GM19328 (cell line): ENCODE measurements around the gene DPP6.
A peak's percentile ranks its signal among the peaks of the same experiment; 100 is the strongest.
"Not testable (repeated sequence)": the region's sequence is repeated elsewhere in the genome, so short reads cannot be mapped to it uniquely, and the experiment has no call there.

Experiments used
- ATAC-seq: cut with Tn5 transposase; IDR thresholded peaks from one replicate; pipeline ENCODE4 v1.9.1; 2021; ENCODE audit warnings: mild to moderate bottlenecking, moderate library complexity; ENCODE audit not compliant: unreplicated experiment

DPP6 gene

DNA sequence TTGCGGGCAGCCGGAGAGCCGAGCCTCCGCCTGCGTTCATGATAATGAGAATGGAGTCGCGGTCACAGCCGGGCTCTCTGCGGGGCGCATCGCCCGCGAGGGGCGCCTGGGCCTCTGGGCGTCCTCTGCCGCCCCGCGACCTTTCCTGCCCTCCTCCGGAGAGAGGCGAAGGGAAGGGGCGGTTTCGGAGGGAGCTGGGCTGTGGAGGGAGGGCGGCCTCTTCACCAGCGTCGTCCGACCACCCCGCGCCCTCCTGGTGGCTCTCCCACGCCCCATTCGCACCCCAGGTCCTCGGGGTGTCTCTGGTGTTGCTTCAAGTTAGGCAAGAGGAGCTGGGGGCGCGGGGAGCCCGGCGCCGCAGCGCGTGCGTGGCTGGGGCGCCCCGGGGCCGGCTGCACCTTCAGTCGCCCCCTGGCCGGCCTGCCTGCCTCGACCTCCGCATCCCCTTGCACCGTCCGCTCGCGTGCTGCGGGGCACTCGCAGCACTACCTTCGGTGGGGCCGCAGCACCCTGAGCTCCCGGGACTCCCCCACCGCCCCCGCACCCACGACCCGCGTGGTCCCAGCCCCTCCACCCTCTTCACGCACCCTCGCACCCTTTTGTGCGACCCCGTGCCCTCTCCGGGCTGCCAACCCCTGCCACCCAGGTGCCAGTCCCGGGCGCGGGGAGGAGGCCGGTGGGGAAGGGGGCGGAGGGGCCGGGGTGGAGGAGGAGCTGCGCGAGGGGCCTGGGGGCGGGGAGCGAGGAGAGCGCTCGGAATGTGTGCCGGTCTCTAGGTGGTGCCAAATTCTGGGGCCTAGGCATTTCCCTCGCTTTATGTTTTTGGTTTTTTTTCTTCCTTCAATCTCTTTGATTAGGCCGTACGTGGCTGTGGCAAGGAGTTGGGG, at the start of gene DPP6:
Gene DPP6 (plus strand): TSS at position 756 of the 887 bp plus-strand sequence.
- not testable (repeated sequence) for ATAC-seq

DNA sequence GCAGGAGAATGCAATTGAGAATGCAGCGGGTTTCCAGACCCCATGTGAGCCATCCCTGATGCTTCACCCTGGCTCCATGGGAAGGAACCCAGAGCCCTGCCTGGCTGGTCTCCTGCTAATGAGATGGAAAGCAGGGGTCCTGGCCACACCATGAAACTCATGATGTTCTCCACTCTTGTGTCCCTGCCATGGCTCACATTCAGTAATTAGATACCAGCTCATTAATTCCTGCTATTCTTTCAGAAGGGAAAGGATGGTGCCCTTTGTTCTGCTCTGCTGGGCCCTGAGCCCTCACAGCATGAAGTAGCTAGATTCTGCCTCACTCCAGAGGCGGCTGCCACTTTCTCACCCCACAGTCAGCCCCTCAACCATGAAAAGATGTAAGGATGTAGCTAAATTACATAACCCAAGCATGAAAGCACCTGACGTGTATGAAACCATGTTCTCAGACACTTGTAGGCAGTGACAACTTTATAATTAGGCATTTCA, 42.7 kb upstream of the DPP6 start:
- ATAC-seq, result not testable (repeated sequence)

DNA sequence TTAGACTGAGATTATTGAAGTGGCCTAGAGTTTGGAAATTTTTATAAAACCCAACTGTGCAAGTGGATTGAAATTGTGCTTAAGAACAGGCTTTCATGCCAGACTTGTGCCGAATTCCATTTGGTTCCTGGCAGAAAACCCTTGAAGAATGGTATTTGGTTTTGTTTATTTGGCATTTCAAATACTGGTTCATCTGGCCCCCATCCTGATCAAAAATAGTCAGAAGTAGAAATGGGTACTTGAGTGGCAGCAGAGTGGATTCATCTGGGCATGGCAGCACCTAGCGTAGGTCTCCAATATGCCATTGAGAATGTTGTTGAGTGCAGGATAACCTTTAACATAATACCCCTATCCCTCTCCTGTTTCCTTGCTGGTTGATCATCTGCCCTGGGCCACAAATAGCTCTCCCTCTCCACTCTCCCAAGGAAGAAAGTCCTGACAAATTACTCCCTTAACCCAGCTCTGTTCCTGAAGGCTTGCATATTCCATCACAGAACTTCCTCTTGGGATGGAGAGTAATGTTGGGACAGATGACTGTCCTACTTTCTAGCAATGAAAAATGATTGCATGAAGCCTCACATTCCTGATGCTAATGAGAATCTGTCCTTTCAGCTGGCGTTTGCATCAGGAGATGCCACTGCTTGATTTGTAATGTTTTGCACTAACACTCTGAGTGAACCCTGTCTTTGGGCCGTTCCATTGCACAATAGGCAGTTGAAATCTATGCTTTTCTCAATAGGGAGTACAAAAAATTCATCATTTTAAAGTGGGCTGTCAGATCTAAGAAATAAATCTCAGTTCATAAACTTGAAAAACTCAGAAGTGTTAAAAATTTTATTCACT, 41.3 kb upstream of the DPP6 start:
- not testable (repeated sequence) for ATAC-seq

DNA sequence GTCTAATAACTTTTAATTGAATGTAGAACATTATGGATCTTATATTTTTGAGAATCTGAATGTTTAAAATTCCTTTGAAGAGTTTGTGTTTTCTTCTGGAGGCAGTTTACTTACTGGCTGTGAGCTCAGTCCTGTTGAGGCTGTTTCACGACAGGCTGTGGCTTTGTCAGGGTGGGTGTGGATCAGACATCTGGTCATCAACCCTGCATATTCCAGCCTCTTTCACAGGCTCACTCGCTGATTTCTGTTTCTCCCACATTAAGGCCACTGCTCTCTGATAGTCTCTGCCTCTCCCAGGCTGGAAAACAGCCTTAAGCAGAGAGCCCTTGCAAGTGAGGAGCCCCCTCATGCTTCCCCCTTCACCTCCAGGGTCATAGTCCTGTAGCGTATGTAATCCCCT, 39.4 kb upstream of the DPP6 start:
- not testable (repeated sequence) for ATAC-seq

DNA sequence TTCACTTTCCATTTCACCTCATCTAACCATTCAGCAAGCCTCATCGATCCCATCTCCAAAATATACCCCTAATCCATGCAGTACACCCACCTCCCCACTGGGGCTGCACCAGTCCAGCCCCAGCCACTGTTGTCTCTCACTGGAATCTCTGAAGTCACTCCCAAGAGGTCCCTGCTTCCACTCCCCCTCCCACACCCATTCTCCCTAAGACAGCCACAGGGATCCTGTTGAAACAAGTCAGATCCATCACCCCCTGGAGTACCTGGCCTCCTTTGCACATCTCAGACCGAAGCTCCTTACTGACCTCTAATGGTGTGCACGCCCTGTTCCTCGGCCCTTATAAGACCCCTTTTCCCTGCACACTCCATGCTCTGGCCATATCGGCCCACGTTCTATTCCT, 36.6 kb upstream of the DPP6 start:
- ATAC-seq, result not testable (repeated sequence)

DNA sequence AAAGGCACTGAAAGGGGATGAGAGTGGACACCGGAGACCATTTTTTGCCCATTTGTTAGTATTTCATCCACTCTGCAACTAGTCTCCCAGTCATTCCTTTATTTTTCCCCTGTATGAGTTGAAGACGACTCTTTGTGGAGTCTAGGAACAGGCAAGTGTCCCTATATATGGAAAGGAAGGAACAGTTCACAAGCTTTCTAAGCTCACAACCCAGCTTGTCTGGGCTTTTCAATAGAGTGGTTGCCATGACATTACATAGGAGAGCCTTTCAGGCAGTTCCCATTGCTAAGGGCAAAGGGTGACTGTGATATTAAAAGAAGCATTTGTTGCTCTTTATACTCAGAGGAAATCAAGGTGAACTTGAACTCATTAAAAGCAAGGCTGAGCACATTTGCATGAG, 33.8 kb upstream of the DPP6 start:
- not testable (repeated sequence) for ATAC-seq

DNA sequence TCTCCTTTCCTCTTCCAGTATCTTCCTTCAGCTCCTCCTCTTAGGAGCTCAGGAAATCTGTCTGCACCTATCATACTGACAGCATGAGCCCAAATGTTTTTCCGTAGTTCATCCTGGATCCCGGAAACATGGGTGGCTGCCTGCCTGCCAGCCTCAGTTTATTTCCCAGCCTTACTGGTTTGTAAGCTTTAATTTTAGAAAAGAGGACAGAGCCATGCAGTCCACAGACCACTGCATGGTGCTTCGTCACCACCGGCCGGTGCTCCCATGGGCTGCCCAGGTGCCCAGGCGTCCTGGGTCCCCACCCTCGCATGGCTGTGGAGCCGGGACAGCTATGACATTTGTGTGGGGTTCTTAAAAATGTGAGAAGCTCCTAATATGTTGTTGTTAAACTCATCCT, 24.4 kb upstream of the DPP6 start:
- ATAC-seq, result not testable (repeated sequence)

DNA sequence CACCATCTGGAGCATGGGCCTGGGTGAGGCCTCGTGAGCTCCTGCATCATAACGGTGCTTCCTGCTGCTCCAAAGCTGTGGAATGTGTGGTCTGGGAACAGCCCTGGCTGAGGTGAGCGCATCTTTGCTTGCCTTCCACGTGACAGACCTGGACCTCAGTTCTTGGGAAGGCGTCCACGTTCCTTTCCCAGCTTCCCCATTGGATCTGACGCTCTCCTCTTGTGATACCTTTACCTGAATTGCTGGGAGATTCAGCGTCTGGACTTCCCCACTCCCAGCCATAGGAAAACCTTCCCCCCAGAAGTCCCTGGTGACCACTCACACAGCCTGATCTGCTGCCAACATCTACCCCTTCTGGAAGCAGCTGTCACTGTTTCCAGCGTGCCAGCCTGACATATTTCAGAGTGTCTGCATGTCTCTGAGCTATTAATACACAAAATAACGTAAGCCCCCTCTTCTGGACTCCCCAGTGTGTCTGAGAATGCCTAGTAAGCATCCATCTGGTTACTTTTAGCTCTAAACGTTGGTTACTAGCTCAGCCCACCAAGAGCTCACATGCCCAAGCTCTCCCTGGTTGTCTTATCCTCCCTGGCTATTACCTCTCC, 21.6 kb upstream of the DPP6 start:
- ATAC-seq, result not testable (repeated sequence)

DNA sequence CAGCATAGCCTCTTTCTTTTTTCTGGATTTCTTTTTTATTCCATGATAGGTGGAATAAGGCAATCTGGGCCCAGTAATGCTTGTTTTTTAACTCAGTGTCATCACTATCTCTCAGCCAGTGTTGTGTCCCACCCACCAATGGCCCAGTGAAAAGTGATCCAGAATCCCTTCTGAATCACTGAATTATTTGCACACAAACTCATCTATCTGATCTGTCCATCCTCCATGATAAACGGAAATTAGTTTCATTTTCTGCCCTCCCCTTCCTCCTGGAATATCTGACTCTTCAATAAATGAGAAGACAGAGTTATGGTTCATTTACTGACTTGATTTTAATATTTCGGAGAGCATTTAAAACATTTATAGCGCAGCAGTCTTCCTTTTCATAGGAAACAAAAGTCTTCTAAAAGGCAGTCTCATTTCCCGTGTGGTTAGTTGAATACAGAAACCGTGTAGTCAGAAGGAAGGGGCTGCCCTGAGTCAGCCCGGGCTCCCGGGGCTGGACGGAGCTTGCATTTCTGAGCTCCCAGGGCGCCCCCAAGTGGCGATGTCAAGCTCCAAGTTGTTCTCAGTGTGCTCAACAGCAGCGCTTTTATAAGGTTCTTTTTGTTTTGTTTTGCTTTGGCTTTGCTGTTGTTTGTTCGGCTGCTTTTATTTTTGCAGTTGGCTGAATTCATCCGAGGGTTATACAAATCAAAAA, 12.6 kb upstream of the DPP6 start:
- ATAC-seq, result peak; percentile 62

DNA sequence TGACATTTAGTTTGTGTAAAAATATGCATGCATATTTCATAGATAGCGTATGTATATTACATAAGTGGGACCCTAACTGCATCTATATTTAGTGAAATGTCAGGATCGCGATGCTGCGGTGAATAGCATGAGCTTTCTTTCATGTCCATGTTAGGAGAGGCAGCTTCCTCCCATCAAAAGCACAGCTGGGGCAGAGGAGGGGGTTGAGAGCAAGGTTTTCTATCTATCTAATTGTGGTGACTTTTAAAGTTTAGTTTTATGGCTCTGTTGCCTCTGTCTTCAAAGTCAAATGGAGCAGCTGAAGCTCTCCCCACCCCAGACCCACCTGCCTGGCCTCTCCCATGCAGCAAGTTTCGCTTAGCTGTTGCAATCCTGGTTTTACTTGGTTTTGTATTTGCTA, 1.8 kb upstream of the DPP6 start:
- not testable (repeated sequence) for ATAC-seq

DNA sequence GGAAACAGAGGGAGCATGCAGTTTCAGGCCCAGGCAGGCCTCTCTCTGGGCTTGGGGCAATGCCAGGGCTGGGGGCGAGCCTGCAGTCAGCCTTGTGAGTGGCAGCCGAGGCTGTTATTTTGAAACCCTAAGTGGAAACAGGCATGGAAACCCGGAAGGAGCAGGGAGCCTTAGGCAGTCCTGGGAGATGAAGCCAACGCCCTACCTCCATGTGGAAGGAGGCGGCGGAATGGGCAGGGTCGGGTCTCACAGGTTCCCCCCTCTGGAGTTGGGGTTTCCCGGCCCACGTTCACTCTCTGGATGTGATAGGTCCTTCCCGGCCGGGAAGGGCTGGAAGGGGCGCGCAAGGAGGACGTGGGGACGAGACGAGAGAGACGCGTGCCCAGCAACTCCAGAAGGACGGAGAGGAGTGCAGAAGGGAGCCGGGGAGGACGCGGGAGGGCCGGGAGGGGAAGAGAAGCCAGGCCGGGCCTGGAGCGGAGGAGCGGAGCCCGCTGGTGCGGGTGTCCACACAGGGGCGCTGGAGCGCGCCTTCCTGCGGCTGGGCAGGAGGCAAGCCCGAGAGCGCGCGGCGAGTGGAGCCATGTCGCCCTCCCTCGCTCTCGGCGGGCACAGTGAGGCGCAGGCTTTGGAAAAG, 1.1 kb upstream of the DPP6 start:
- not testable (repeated sequence) for ATAC-seq

DNA sequence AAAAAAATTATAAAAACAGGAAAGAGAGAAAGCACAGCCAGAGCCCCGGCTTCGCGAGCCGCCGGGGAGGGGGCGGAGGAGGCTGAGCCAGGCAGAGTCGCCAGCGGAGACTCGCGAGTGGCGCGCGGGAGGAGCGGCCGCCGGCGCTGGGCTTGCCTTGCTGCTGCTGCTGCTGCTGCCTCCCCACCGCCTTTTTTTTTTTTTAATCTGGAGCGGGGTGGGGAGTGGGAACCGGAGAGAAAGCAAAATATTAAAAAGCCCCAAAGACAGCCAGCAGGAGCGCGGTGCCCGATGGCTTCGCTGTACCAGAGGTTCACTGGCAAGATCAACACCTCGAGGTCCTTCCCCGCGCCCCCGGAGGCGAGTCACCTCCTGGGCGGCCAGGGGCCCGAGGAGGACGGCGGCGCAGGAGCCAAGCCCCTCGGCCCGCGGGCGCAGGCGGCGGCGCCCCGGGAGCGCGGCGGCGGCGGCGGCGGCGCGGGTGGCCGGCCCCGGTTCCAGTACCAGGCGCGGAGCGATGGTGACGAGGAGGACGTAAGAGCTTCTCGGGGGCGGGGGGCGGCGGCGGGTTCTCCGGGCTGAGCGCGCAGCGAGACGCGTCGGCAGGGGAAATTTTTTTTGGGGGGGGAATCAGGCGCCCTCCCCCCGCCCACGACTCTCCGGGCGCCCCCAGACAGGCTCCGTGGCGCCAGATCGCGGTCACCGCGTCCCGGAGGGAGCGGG, 493 bp downstream of the DPP6 start:
- ATAC-seq, result not testable (repeated sequence)

DNA sequence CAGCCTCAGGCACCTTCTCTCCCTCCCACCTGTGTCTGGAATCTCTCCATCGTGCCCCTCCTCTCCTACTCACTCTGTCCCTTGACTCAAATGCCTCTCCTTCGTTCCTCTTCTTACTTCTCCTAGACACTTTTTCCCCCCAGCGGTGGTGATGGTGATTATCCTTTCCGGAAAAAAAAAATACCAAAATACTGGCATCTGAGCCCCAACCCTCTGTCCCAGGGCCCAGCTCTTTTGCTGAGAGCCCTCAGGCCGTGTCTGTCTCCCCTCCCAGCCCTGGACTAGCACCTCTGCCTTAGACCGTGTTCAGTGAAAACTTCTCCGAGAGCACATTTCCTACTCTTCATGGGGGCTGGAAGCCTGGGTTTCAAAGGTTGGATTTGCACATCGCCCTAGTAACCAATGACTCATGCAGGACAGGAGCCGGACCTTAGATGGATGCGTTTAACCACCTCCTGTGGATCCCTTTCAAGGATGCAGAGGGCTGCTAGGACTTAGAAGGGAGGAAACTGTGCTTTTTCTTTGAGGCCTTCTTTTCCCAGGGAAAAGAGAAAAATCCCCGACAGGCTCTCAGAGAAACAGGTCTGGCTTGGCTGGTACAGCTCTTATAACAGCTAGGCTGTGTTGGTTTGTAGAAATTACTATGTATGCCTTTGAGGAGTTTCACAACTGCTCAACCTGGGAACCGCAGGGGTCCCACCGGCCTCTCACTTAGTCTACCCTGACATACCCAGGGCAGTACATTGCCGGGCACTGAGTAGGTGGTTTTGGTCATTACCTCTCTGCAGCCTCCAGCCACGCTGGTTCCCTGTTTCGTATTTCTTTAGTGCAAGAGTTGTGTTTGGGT, 1.5 kb downstream of the DPP6 start:
- not testable (repeated sequence) for ATAC-seq

DNA sequence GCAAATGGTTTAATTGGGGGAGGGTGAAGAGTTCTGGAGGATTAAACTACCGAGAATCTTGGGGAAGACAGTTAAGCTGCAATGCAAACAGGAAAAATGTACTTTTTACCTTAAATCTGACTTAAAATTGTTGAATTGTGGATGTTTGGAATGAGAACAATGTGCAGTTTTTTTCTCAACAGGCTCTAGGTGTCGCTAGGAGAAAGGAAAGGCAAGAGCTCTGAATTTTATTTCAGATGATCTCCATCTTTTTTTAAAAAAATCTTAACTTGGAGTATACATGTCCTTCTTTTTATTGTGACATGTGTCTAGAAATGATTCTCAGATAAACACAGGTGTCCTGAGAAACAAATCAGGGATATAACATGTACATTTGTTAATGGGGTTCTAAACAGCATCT, 2.5 kb downstream of the DPP6 start:
- ATAC-seq, result not testable (repeated sequence)

DNA sequence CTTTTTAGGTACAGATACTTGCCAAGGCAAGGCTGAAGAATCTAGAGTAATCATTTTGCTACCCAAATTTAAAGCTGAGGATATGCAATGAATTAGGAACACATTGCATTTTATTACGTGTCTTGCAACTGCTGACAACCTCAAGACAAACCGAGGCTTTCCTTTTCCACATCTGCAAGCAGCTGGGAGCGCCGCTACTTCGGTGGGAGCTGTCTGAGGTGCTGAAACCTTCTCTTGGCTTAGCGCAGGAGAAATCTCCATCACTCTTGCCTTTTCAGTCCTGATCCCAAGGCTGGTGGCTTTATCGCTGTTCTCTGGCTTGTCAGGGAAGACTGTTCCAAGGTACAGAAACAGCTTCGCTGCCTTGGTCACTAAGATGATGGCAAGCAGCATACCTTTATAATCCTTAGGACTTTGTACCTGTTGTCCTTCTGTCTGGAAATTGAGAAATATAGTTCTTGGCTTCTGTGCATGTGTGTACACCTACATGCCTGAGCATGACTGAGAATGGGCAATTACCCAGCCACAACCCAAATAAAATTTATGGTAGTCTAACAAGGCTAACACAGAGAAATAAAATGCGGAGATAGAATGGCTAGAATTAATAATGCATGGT, 3.4 kb downstream of the DPP6 start:
- not testable (repeated sequence) for ATAC-seq

DNA sequence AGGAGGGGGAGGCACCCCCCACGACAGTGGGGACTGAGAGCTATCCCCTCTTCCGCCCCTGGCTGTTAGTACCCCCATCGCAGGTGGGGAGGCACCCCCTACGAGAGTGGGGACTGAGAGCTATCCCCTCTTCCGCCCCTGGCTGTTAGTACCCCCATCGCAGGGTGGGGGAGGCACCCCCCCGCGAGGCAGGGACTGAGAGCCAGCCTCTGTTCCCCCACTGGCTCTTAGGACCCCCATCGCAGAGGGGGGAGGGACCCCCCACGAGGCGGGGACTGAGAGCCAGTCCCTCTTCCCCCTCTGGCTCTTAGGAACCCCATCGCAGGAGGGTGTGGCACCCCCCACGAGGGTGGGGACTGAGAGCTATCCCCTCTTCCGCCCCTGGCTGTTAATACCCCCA, 6.6 kb downstream of the DPP6 start:
- ATAC-seq, result not testable (repeated sequence)

DNA sequence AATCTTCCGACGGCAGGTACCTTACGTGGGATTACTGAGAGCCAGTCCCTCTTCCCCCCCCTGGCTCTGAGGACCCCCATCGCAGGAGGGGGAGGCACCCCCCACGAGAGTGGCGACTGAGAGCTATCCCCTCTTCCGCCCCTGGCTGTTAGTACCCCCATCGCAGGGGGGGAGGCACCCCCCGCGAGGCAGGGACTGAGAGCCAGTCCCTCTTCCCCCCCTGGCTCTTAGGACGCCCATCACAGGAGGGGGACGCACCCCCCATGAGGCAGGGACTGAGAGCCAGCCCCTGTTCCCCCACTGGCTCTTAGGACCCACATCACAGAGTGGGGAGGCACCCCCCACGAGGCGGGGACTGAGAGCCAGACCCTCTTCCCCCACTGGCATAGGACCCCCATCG, 8.4 kb downstream of the DPP6 start:
- ATAC-seq, result not testable (repeated sequence)

DNA sequence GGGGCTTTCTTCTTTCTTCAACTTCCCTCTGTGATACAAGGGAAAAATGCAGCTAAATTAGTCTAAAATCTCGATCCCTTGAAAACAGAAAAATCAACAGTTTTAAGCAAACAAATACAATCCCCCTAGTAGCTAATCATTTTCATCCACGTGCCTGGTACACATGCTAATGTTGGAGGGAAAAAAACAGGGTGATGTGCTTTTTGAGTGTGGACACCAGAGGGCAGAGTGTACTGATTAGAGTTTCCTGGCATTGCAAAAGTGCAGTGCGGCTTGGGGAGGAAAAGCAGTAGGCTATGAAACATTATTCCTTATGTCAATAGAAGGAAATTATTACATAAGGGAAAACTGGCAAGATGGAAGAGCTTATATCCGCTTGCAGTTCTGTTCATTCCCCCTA, 19.6 kb downstream of the DPP6 start:
- not testable (repeated sequence) for ATAC-seq
